Measurements from ENCODE around the gene ARRDC5. TPM values are rescaled to one million over a fixed set of nuclear protein-coding genes. Genes with fewer than 3 reads are reported as not detected.

Gene ARRDC5
- total and polyA plus RNA-seq, 2 of the 8 experiments (the other 6 are each of a cell fraction or from before 2014, with no cell fraction given) = not detected

DNA sequence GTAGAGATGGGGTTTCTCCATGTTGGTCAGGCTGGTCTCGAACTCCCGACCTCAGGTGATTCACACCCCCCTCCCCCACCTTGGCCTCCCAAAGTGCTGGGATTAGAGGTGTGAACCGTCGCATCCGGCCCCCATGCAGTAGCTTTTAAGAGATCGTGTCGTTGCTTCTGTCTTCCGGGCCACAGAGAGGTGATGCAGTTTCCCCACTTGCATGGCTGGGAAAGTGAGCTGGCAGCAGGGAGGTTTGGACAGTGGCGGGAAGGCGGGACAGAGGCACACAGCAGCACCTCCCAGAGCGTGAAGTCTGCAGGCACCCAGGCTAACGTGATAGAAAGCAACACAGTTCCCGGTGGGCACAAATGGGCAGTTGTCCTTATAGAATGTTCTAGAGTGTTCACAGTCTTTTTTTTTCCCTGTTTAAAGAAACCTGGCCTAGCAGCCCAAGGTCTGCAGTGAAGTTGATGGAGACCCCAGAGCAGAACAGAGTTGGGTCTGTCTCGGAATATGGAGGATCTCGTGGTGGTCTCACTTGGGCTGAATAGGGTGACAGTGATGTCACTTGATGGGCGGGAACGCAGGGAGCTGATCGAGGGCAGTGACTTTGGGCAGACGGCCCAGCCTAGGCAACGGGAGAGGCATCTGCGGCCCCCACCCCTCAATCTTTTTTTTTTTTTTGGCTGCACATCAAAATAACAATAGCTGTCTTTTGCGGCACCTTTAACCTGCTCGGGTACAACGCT lies 11.5 kb upstream of the ARRDC5 start:
- Histone ChIP-seq H4K8ac (ENCODE audit: extremely low read depth, insufficient read depth, low read length) (no peak overlapping the region), H2BK12ac (ENCODE audit: low read depth, low read length) (no peak overlapping the region), H3K56ac (replicated peaks; ENCODE audit: insufficient read length, low read depth, low read length) (no peak overlapping the region), H2AK5ac (ENCODE audit: low read depth, low read length) (no peak overlapping the region), H2BK120ac (replicated peaks; ENCODE audit: low read depth, low read length) (no peak overlapping the region), H2AFZ (ENCODE audit: low read length) (no peak overlapping the region), H3K4me1 (replicated peaks in 1 of 4; ENCODE audit: control insufficient read depth in 3 of 4, insufficient read depth in 4 of 4, low read length in 3 of 4) (peaks cover 0 to 8% (median 5%) of the 10 kb centered on the region in 4 experiments; a peak in 6 of 7 replicates), H3K9ac (replicated peaks in 1 of 4; ENCODE audit: extremely low read depth in 1 of 4, low read depth in 3 of 4, low read length in 3 of 4) (no peak overlapping the region), H3K4ac (replicated peaks; ENCODE audit: insufficient read length, low read depth, low read length) (no peak overlapping the region), H3K4me2 (ENCODE audit: insufficient read depth in 1 of 2, low read depth in 2 of 2, low read length in 2 of 2) (no peak overlapping the region), H2BK20ac (ENCODE audit: low read length) (no peak overlapping the region), H3K18ac (ENCODE audit: extremely low read depth, low read length) (no peak overlapping the region), H3K23me2 (ENCODE audit: low read depth, low read length) (peaks cover 5% of the 10 kb centered on the region), H3K36me3 (ENCODE audit: control insufficient read depth in 2 of 4, insufficient read depth in 4 of 4, low read length in 3 of 4) (peaks cover 4 to 28% (median 10%) of the 10 kb centered on the region in 4 experiments; a peak in 6 of 8 replicates), H3K27me3 (replicated peaks in 1 of 4; ENCODE audit: control insufficient read depth in 3 of 4, extremely low read depth in 1 of 4, insufficient read depth in 3 of 4, low read length in 3 of 4) (no peaks in the 10 kb centered on the region; a peak in 1 of 7 replicates), H3K79me2 (ENCODE audit: control insufficient read depth in 1 of 2, insufficient read depth in 2 of 2, low read length in 2 of 2) (peaks cover 4 to 68% of the 10 kb centered on the region in 2 experiments; a peak in 3 of 4 replicates), H3K14ac (ENCODE audit: insufficient read length) (no peak overlapping the region), H3K79me1 (ENCODE audit: low read depth, low read length) (peaks cover 5% of the 10 kb centered on the region; the same call in 1 of the 2 replicates), H3K9me3 (ENCODE audit: insufficient read depth in 2 of 2, low read depth in 1 of 2, low read length in 1 of 2) (no peaks in the 10 kb centered on the region), H2BK5ac (ENCODE audit: low read depth, low read length) (no peak overlapping the region; the same call in 1 of the 2 replicates), H3K4me3 (ENCODE audit: extremely low read depth in 1 of 4, insufficient read depth in 2 of 4, low read depth in 3 of 4, low read length in 4 of 4) (no peak overlapping the region), H4K20me1 (replicated peaks in 1 of 2; ENCODE audit: control insufficient read depth in 1 of 2, insufficient read depth in 2 of 2, low read length in 2 of 2) (peaks cover 7 to 24% of the 10 kb centered on the region in 2 experiments), H4K5ac (ENCODE audit: insufficient read length, low read depth, low read length) (no peak overlapping the region), H3K27ac (ENCODE audit: low read depth, low read length) (no peak overlapping the region; the same call in 1 of the 2 replicates), H2BK15ac (ENCODE audit: low read length) (no peak overlapping the region), H3K23ac (ENCODE audit: insufficient read length) (no peak overlapping the region), H4K91ac (replicated peaks; ENCODE audit: insufficient read length, low read length) (no peak overlapping the region)
- DNase-seq (ENCODE audit: low read depth in 1 of 2, low spot score in 2 of 2) = no peak
- FAIRE-seq = no peak
- ChIA-PET CTCF (ENCODE audit: partially characterized antibody) (interaction anchor here (0.9 to 6.9 kb wide), 7 partner anchors 8 to 117 kb away, joined by 3 to 111 read pairs (median 4); no protein-coding TSS in a partner anchor), POLR2A (ENCODE audit: partially characterized antibody) (interaction anchor here (0.6 to 1.2 kb wide), 3 partner anchors 12 to 236 kb away, joined by 3 read pairs; partner anchors contain the start of gene PLIN3)
- WGBS, 2 experiments (ENCODE audit: extremely low coverage in 1 of 2, insufficient coverage in 1 of 2, insufficient read length in 1 of 2, insufficient replicate concordance in 2 of 2, low coverage in 1 of 2, low lambda C conversion rate in 2 of 2, missing lambda C conversion rate in 1 of 2) = 87% methylated on average over 20 of the region's 24 CpGs; no CpG with 5 or more reads in 1 of the 2 experiments
- TF ChIP-seq NRF1 (IDR thresholded peaks at IDR 0.05; ENCODE audit: low read depth, low read length) = no peak
- no peak for TF ChIP-seq NANOG (IDR thresholded peaks at IDR 0.05; ENCODE audit: insufficient read depth, low read depth, low read length, poor library complexity, severe bottlenecking)

Measured in H1 (cell line).